ENCODE measurements around the gene KRTAP3-2.
"Not testable (repeated sequence)": the region's sequence is repeated elsewhere in the genome, so short reads cannot be mapped to it uniquely, and the experiment has no call there.

KRTAP3-2 gene

DNA sequence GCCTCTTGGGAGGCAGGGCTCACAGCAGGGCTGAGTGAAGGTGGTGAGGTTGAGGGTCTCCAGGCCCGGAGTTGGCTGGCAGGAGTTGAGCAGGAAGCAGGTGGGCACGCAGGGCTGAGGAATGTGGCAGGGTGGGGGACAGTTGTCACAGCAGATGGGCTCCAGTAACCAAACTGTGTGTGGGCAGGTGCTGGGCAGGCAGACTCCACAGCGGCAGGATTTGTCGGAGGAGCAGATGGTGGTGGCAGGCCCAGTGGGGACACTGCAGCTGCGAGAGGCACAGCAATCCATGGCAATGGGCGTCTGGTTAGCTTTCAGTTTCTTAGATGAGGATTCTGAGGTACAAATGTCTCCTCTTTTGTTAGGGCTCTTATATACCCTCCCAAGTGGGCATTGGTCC, at the start of gene KRTAP3-2:
Gene KRTAP3-2 (minus strand): TSS at position 344 of the 400 bp plus-strand sequence. CDS start 53 bp downstream, at position 291.
- DNase-seq (ENCODE audit: low read depth in 1 of 2, low spot score in 1 of 2); in situ Hi-C loops (cut with HindIII; ENCODE audit: low pct_unique_long_range_greater_than_20kb, low sequenced_read_pairs): not testable (repeated sequence)

GRCh38 chr17:41049110-41049509, 49.4 kb upstream of the KRTAP3-2 start:
- TF ChIP-seq JUND (IDR thresholded peaks at IDR 0.05; ENCODE audit: low read depth), result no peak
- DNase-seq (ENCODE audit: low read depth in 1 of 2, low spot score in 1 of 2), result peak in 1 of 2 experiments; percentile 57
- in situ Hi-C loops (cut with HindIII; ENCODE audit: low pct_unique_long_range_greater_than_20kb, low sequenced_read_pairs), result no loop called here

GRCh38 chr17:41048441-41048840, 48.7 kb upstream of the KRTAP3-2 start:
- no peak for TF ChIP-seq JUND (IDR thresholded peaks at IDR 0.05; ENCODE audit: low read depth)
- no peak for DNase-seq (ENCODE audit: low read depth in 1 of 2, low spot score in 1 of 2)
- in situ Hi-C loops (cut with HindIII; ENCODE audit: low pct_unique_long_range_greater_than_20kb, low sequenced_read_pairs), result no loop called here

DNA sequence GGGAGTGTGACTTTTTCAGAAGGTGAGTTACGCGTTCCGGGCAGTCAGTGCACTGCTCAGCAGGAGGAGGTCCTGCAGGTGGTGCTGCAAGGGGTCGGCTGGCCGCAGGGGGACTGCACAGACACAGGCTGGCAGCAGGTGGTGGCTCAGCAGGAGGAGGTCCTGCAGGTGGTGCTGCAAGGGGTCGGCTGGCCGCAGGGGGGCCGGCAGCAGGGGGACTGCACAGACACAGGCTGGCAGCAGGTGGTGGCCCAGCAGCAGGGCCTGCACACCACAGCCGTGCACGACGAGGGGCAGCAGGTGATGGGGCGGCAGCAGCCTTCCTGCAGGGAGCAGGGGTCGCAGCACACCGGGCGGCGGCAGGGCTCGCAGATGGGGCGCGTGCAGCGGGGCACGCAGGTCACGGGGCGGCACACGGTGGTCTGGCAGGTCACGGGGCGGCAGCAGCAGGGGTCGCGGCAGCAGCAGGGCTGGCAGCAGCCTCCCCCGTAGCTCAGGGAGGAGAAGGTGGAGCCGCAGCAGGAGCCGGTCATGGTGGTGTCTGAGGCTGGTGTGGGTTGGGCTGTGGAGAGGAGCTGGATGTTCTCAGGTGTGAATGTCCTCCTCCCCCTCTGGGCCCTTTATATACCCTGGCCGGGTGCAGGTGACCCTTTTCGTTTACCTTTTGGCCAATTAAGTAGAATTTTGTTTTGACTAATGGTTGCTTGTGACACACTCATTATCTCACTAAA, 47.2 kb upstream of the KRTAP3-2 start, which contains the start of gene KRTAP2-1:
Gene KRTAP2-1 (minus strand): TSS at position 582 of the 731 bp plus-strand sequence. CDS start 49 bp downstream, at position 533.
- DNase-seq (ENCODE audit: low read depth in 1 of 2, low spot score in 1 of 2); in situ Hi-C loops (cut with HindIII; ENCODE audit: low pct_unique_long_range_greater_than_20kb, low sequenced_read_pairs): not testable (repeated sequence)

GRCh38 chr17:41042953-41043352, 43.2 kb upstream of the KRTAP3-2 start:
- in situ Hi-C loops (cut with HindIII; ENCODE audit: low pct_unique_long_range_greater_than_20kb, low sequenced_read_pairs), result no loop called here
- no peak for TF ChIP-seq JUND (IDR thresholded peaks at IDR 0.05; ENCODE audit: low read depth)

DNA sequence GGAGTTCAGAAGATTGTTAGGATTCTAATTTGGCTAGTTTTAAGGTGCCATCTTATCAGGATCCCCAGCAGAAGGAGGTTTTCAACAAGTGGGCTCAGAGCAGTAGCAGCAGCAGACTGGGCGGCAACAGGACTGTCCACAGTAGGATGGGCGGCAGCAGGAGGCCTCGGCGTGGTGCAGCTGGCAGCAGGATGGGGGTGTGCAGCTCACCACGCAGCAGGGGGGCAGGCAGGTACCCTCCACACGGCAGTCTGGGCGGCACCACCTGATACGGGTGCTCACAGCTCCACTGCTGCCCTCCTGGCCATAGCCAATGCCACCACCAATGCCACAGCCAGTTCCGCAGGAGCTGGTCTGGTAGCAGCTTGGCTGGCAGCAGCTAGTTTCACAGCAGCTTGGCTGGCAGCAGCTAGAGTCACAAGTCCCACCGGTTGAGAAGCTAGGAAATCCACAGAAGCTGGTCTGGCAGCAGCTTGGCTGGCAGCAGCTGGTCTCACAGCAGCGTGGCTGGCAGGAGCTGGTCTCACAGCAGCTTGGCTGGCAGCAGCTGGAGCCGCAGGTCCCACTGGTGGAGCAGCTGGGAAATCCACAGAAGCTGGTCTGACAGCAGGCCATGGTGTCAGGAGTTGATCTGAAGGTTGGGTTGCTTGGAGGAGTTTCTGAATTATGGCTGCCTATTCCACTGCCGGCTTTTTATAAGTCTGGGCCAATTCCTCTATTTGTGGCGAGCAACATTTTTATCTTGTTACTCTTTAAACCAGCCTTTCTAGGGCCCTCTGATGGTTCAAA, 41.3 kb upstream of the KRTAP3-2 start, which contains the start of gene KRTAP1-1:
Gene KRTAP1-1 (minus strand): TSS at position 668 of the 789 bp plus-strand sequence. CDS start 53 bp downstream, at position 615.
- DNase-seq (ENCODE audit: low read depth in 1 of 2, low spot score in 1 of 2), result peak in 1 of 2 experiments; percentile 59
- in situ Hi-C loops (cut with HindIII; ENCODE audit: low pct_unique_long_range_greater_than_20kb, low sequenced_read_pairs), result not testable (repeated sequence)

More at GRCh38 chr17:41042953-41043352, 43.2 kb upstream of the KRTAP3-2 start:
- no peak for DNase-seq (ENCODE audit: low read depth in 1 of 2, low spot score in 1 of 2)

GRCh38 chr17:41037853-41038350, 38.2 kb upstream of the KRTAP3-2 start:
- no peak for DNase-seq (ENCODE audit: low read depth in 1 of 2, low spot score in 1 of 2)
- in situ Hi-C loops (cut with HindIII; ENCODE audit: low pct_unique_long_range_greater_than_20kb, low sequenced_read_pairs), result no loop called here
- TF ChIP-seq JUND (IDR thresholded peaks at IDR 0.05; ENCODE audit: low read depth), result no peak

- DNase-seq (ENCODE audit: low read depth in 1 of 2, low spot score in 1 of 2), result peak in 1 of 2 experiments; percentile 40
These were observed 34.7 kb upstream of the KRTAP3-2 start, which contains the start of gene KRTAP1-3 for GRCh38 chr17:41034346-41034935. Gene KRTAP1-3 (minus strand): TSS chr17:41034874. CDS start chr17:41034821, 53 bp downstream.

DNA sequence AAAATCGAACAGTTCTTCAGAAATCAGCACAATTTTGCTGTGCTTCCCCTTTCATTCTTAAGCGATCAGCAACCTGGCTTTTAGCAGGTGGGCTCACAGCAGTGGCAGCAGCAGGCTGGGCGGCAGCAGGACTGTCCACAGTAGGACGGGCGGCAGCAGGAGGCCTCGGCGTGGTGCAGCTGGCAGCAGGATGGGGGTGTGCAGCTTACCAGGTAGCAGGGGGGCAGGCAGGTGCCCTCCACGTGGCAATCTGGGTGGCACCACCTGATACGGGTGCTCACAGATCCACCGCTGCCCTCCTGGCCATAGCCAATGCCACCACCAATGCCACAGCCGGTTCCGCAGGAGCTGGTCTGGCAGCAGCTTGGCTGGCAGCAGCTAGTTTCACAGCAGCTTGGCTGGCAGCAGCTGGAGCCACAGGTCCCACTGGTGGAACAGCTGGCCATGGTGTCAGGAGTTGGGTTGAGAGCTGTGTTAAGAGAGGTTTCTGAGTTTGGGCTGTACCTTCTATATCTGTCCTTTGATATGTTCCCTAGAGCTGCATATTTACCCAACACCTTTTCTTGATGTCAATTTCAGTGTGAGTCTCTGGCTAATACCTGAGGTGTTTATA, 30.0 kb upstream of the KRTAP3-2 start, which contains the start of gene KRTAP1-4:
Gene KRTAP1-4 (minus strand): TSS at position 563 of the 613 bp plus-strand sequence. CDS start 117 bp downstream, at position 446.
- in situ Hi-C loops (cut with HindIII; ENCODE audit: low pct_unique_long_range_greater_than_20kb, low sequenced_read_pairs), result no loop called here
- no peak for DNase-seq (ENCODE audit: low read depth in 1 of 2, low spot score in 1 of 2)
- TF ChIP-seq JUND (IDR thresholded peaks at IDR 0.05; ENCODE audit: low read depth), result no peak

More at GRCh38 chr17:41034346-41034935, 34.7 kb upstream of the KRTAP3-2 start, which contains the start of gene KRTAP1-3:
- in situ Hi-C loops (cut with HindIII; ENCODE audit: low pct_unique_long_range_greater_than_20kb, low sequenced_read_pairs), result not testable (repeated sequence)

DNA sequence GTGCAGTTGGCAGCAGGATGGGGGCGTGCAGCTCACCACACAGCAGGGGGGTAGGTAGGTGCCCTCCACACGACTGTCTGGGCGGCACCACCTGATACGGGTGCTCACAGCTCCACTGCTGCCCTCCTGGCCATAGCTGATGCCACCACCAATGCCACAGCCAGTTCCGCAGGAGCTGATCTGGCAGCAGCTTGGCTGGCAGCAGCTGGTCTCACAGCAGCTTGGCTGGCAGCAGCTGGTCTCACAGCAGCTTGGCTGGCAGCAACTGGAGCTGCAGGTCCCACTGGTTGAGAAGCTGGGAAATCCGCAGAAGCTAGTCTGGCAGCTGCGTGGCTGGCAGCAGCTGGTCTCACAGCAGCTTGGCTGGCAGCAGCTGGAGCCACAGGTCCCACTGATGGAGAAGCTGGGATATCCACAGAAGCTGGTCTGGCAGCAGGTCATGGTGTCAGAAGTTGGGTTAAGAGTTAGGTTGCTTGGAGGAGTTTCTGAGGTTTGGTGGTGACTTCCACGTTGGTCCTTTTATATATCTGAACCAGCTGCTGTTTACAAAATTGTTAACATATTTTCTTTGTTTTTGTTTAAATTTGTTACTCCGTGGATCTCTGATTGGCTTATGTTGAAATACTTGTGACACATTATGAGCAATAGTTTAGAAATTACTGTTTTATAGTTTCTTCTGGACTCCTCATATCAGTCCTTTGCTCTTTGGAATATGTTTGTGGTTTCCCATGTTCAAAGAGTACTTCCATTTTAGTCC, 27.2 kb upstream of the KRTAP3-2 start, which contains the start of gene KRTAP1-5:
Gene KRTAP1-5 (minus strand): TSS at position 494 of the 757 bp plus-strand sequence. CDS start 53 bp downstream, at position 441.
- no peak for TF ChIP-seq JUND (IDR thresholded peaks at IDR 0.05; ENCODE audit: low read depth)
- peak in 1 of 2 experiments; percentile 27 for DNase-seq (ENCODE audit: low read depth in 1 of 2, low spot score in 1 of 2)
- in situ Hi-C loops (cut with HindIII; ENCODE audit: low pct_unique_long_range_greater_than_20kb, low sequenced_read_pairs), result no loop called here

- in situ Hi-C loops (cut with HindIII; ENCODE audit: low pct_unique_long_range_greater_than_20kb, low sequenced_read_pairs), result no loop called here
- no peak for TF ChIP-seq JUND (IDR thresholded peaks at IDR 0.05; ENCODE audit: low read depth)
- DNase-seq (ENCODE audit: low read depth in 1 of 2, low spot score in 1 of 2), result no peak
These were observed 25.0 kb upstream of the KRTAP3-2 start for GRCh38 chr17:41024697-41025096.

Data from T47D (cell line).